Testis (tissue), 3 donors: ENCODE data around the gene HSD3B1. TPM values are rescaled to one million over a fixed set of nuclear protein-coding genes. Genes with fewer than 3 reads are reported as not detected.
A peak's percentile ranks its signal among the peaks of the same experiment; 100 is the strongest.
"Not testable (repeated sequence)": the region's sequence is repeated elsewhere in the genome, so short reads cannot be mapped to it uniquely, and the experiment has no call there.

Experiments
- DNase-seq: peaks from one replicate; pipeline ENCODE4 v3.0.0-alpha.2; 2019
- H3K27ac ChIP-seq, 2 donors: fragments of 200-600 bp; sonication (generic); one replicate each; pipeline ENCODE4 v1.5.1; 2019
- H3K27me3 ChIP-seq: fragments of 200-600 bp; sonication (generic); one replicate; pipeline ENCODE4 v1.5.1; 2019
- H3K36me3 ChIP-seq: fragments of 200-600 bp; sonication (generic); one replicate; pipeline ENCODE4 v1.5.1; 2017; ENCODE audit warnings: low read depth; ENCODE audit errors: missing control alignments
- H3K4me1 ChIP-seq: fragments of 200-600 bp; sonication (generic); one replicate; pipeline ENCODE4 v1.5.1; 2019
- H3K4me3 ChIP-seq, 2 donors: fragments of 200-600 bp; sonication (generic); one replicate each; pipeline ENCODE4 v1.5.1; 2017 to 2019
- H3K9me3 ChIP-seq: fragments of 200-600 bp; sonication (generic); one replicate; pipeline ENCODE4 v1.5.1; 2017
- POLR2A ChIP-seq: fragments of 450-650 bp; IDR thresholded peaks from one replicate; pipeline ENCODE4 v1.6.1; 2017; ENCODE audit warnings: antibody characterized with exemption, mild to moderate bottlenecking, moderate library complexity
- WGBS, 2 donors: methylation state at CpG; one replicate each; pipeline ENCODE4 v1.1.5; 2018; 5-methylcytosine and 5-hydroxymethylcytosine counted together
- intact Hi-C: fragments of 100-400 bp; cut with DNase I; formaldehyde crosslinking; loops from one replicate; pipeline ENCODE4 v1.15.1; 2023; ENCODE audit warnings: low total_unique reads
- polyA plus RNA-seq: library from polyadenylated mRNA; stranded (reverse); fragments of 350-450 nt; fragmentation: Illumina TruSeq; extraction: RNeasy Lipid Tissue Mini Kit (QIAGEN cat#74804); gene quantifications from one replicate; pipeline ENCODE4 v1.2.3, GENCODE V29; 2014; ENCODE audit warnings: low read depth, low replicate concordance; ENCODE audit not compliant: insufficient read depth
- total RNA-seq, 2 donors: library from RNA; depleted of rRNA; stranded (reverse); fragments of >200 nt; gene quantifications; one replicate each; pipeline ENCODE4 v1.2.3, GENCODE V29; 2016
- TF ChIP-seq, protein P1 (sequence below), 3 experiments: fragments of 450-650 bp in 2 of 3; fragments of 200-600 bp in 1 of 3; sonication (generic) in 1 of 3; IDR thresholded peaks; one replicate each; pipeline ENCODE4 v1.5.1; 2016 to 2019; ENCODE audit warnings: antibody characterized with exemption in 3 of 3, mild to moderate bottlenecking in 2 of 3, moderate library complexity in 1 of 3

Gene HSD3B1
- total and polyA plus RNA-seq, 3 donors from 2014 or later = 0.24 TPM; not detected in 2

DNA sequence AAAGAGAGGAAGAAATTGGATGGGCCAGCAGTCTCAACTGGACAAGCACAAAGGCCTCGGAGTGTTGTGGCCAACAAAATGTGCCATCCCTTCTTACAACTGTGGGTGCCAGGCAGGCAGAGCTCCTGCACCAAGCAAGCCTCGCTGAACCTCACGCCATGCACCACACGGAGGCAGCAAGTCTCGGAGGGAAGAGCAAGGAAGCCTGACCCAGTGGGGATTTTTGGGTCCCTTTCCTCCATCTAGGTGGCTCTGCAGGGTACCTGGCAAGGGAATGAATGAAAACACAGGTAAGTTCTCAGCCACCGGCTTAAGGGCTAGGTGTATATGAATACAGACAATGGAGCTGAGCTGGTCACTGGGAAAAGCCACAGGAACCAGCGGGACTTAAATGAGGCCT, 40.8 kb downstream of the HSD3B1 start:
- H3K27me3 ChIP-seq = no peaks in the 10 kb centered on the region
- H3K36me3 ChIP-seq = no peaks in the 10 kb centered on the region
- no peak overlapping the region for H3K27ac ChIP-seq
- DNase-seq = no peak
- WGBS, 2 donors = 81 to 98% methylated on average over 7 of the region's 7 CpGs
- no peak for TF ChIP-seq POLR2A
- TF ChIP-seq, protein P1, sequence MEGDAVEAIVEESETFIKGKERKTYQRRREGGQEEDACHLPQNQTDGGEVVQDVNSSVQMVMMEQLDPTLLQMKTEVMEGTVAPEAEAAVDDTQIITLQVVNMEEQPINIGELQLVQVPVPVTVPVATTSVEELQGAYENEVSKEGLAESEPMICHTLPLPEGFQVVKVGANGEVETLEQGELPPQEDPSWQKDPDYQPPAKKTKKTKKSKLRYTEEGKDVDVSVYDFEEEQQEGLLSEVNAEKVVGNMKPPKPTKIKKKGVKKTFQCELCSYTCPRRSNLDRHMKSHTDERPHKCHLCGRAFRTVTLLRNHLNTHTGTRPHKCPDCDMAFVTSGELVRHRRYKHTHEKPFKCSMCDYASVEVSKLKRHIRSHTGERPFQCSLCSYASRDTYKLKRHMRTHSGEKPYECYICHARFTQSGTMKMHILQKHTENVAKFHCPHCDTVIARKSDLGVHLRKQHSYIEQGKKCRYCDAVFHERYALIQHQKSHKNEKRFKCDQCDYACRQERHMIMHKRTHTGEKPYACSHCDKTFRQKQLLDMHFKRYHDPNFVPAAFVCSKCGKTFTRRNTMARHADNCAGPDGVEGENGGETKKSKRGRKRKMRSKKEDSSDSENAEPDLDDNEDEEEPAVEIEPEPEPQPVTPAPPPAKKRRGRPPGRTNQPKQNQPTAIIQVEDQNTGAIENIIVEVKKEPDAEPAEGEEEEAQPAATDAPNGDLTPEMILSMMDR (IDR thresholded peaks at IDR 0.05) = no peak
- no peak overlapping the region for H3K4me3 ChIP-seq
- intact Hi-C loops = no loop called here
- H3K9me3 ChIP-seq = no peaks in the 10 kb centered on the region
- H3K4me1 ChIP-seq = peaks cover 11% of the 10 kb centered on the region

DNA sequence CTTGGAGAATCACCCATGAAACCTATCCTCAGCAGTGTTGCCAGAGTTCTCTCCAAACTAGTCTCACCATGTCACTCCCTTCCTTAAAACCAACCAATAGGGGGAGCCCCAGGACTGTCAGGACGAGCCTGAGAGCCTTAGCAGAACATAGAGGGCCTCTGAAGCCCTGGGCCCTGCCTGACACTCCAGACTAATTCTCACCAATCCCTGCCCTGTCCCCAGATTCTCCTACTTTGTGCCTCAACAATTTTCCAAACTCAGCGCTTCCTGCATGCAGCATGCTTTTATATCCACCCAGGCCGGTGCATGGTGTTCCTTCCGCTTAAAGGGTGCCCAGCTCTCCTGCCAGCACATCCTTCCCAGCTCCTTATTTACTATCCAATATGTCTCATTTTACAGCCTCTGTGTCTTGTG, 42.7 kb downstream of the HSD3B1 start:
- peaks cover 28% of the 10 kb centered on the region for H3K4me1 ChIP-seq
- peak; percentile 79 for DNase-seq
- TF ChIP-seq, protein P1 (IDR thresholded peaks at IDR 0.05) = peak in 2 of 3 experiments; percentile 21 to 51
- TF ChIP-seq POLR2A = no peak
- no peaks in the 10 kb centered on the region for H3K36me3 ChIP-seq
- WGBS, 2 donors = 45 to 49% methylated on average over 4 of the region's 4 CpGs
- no peak overlapping the region for H3K4me3 ChIP-seq
- no peaks in the 10 kb centered on the region for H3K27me3 ChIP-seq
- no peaks in the 10 kb centered on the region for H3K9me3 ChIP-seq
- intact Hi-C loops = no loop called here
- H3K27ac ChIP-seq = no peak overlapping the region

DNA sequence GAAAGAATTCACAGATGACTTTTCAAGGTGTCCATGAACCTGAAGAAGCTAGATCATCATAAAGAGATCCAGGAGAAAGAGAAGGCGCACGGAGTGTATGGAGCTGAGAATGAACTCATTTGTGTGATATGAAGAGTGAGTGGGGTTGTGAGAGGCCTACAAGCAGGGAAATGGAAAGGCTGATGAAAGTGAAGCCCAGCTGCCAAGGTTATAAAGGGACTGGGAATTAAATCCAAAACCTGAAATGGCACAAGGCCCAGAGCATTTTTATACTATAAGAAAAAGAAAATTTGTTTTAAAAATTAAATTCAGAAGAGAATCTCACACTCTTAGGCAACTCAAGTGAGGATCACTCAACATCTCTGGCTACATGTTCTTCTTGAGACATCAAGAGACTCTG, 43.4 kb downstream of the HSD3B1 start:
- intact Hi-C loops = no loop called here
- no peak overlapping the region for H3K27ac ChIP-seq
- DNase-seq = no peak

DNA sequence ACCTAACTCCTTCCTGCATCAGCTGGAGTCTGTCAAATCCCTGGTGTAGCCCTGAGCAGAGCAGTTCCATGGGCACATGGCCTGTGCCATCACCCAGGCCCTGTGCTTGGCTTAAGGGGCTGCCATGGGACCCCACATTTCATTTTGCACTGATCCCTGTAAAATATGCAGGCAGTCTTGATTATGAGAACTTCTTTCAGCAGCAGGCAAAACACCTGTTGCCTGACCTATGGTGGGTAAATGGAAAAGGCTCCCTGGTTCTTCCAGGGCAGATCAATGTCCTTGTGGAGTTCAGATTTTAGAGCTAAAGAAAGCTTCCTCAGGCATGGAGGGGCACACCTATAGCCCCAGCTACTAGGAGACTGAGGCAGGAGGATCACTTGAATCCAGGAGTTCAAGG, 44.2 kb downstream of the HSD3B1 start:
- TF ChIP-seq POLR2A = no peak
- TF ChIP-seq, protein P1 (IDR thresholded peaks at IDR 0.05) = no peak
- H3K4me3 ChIP-seq = no peak overlapping the region
- H3K27ac ChIP-seq = no peak overlapping the region
- no peaks in the 10 kb centered on the region for H3K27me3 ChIP-seq
- H3K4me1 ChIP-seq = peaks cover 28% of the 10 kb centered on the region
- no peak for DNase-seq
- H3K9me3 ChIP-seq = no peaks in the 10 kb centered on the region
- H3K36me3 ChIP-seq = no peaks in the 10 kb centered on the region
- intact Hi-C loops = no loop called here

More for the DNA sequence above, 43.4 kb downstream of the HSD3B1 start:
- H3K4me1 ChIP-seq = peaks cover 28% of the 10 kb centered on the region
- H3K36me3 ChIP-seq = no peaks in the 10 kb centered on the region
- TF ChIP-seq, protein P1 (IDR thresholded peaks at IDR 0.05) = no peak
- TF ChIP-seq POLR2A = no peak
- no peak overlapping the region for H3K4me3 ChIP-seq
- no peaks in the 10 kb centered on the region for H3K9me3 ChIP-seq
- H3K27me3 ChIP-seq = no peaks in the 10 kb centered on the region
- WGBS, 2 donors = 80 to 84% methylated on average over 2 of the region's 2 CpGs

DNA sequence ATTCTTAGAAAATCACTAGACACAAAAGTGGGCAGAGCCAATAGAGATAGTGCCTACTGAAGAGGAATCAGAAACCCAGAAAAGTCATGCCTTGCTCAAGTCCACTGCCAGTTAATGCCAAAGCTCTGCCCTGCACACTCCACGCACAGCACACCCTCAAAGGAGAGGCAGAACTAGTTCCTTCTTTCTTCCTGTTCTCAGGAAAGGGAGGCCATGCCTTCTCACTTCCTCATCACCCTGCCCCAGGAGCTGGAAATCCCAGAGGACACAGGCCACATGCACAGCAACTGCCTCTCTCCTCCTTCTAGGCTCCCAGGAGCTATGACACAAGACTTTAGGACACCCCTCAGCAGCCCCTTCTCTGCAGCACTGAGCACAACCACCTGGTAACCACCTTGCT, 45.6 kb downstream of the HSD3B1 start:
- H3K4me1 ChIP-seq = peaks cover 31% of the 10 kb centered on the region
- DNase-seq, H3K4me3 ChIP-seq, H3K27ac ChIP-seq, H3K27me3 ChIP-seq, intact Hi-C loops, H3K9me3 ChIP-seq, H3K36me3 ChIP-seq: not testable (repeated sequence)
- WGBS, 2 donors = 32 to 77% methylated on average over 1 of the region's 1 CpG

DNA sequence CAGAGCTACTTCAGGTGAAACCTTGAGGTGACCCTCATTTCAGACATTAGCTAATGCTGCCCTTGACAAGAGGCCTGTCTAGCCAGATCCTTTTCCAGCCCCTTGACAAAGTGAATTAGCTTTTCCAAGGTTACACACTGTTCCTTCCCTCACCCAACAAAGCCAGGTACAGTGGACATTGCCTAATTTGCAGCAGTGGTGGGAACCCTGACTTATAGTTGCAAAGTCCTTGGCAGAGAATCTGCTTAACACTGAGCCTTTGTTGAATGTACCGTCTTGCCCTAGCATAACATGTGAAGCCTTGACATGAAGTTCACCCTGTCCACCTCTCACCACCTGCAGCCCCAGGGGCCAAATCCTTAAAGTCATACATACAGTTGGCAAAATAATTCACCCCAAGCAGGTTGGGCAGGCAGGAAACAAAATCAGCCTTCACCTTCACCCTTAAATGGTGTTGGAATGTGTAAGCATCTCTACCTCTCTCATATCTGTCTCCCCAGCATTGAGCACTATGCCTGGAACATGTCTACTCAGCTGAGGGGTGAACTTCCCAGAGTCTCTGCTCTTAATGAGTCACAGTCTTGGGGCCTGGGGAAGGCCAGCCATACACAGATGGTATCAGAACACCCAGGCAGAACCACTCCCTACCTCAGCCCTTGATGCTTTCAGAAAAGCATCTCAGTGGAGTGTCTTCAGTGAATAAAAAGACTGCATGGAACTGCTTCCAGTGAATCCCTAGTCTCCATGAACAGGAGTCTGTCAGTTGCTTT, 46.5 kb downstream of the HSD3B1 start:
- H3K27me3 ChIP-seq, H3K9me3 ChIP-seq, H3K4me3 ChIP-seq, intact Hi-C loops, DNase-seq, H3K36me3 ChIP-seq, H3K27ac ChIP-seq: not testable (repeated sequence)
- 35 to 60% methylated on average over 1 of the region's 1 CpG for WGBS, 2 donors
- peaks cover 40% of the 10 kb centered on the region for H3K4me1 ChIP-seq
